ENCODE measurements around the gene ITGA2.

DNA sequence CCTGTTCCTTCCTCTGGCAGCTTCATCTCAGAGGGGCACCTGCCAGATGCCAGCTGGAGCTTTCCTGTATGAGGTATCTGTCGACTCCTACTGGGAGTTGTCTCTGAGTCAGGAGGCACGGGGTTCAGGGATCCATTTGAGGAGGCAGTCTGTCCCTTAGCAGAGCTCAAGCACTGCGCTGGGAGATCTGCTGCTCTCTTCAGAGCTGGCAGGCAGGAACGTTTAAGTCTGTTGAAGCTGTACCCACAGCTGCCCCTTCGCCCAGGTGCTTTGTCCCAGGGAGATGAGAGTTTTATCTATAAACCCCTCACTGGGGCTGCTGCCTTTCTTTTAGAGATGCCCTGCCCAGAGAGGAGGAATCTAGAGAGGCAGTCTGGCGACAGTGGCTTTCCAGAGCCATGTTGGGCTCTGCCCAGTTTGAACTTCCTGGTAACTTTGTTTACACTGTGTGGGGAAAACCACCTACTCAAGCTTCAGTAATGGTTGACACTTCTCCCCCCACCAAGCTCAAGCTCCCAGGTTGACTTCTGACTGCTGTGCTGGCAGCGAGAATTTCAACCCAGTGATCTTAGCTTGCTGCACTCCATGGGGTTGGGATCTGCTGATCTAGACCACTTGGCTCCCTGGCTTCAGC, 11.8 kb upstream of the ITGA2 start:
- TF ChIP-seq CTCF (IDR thresholded peaks at IDR 0.05 in 2 of 3, conservative IDR thresholded peaks at IDR 0.05 in 1 of 3; ENCODE audit: borderline replicate concordance in 1 of 3, insufficient read depth in 1 of 3, low read depth in 2 of 3, low read length in 2 of 3): no peak
- TF ChIP-seq CEBPB (IDR thresholded peaks at IDR 0.05; ENCODE audit: low read depth): no peak
- TF ChIP-seq JUND (IDR thresholded peaks at IDR 0.05): no peak
- TF ChIP-seq POLR2A (IDR thresholded peaks at IDR 0.05; ENCODE audit: borderline replicate concordance, extremely low read depth, insufficient read depth, insufficient read length): no peak
